Uterus (tissue), 4 donors: ENCODE results near the gene SEC24D. TPM values are rescaled to one million over a fixed set of nuclear protein-coding genes. Genes with fewer than 3 reads are reported as not detected.
"Not testable (repeated sequence)": the region's sequence is repeated elsewhere in the genome, so short reads cannot be mapped to it uniquely, and the experiment has no call there.

Experiments used
- DNase-seq, 2 donors: peaks; one replicate each; pipeline ENCODE4 v3.0.0-alpha.2; 2019 to 2020
- H3K27ac ChIP-seq, 2 donors: fragments of 200-600 bp; sonication (generic); 1 replicate in 1 of 2; 2 replicates in 1 of 2; pipeline ENCODE4 v1.5.1; 2016 to 2018
- H3K27me3 ChIP-seq, 2 donors: fragments of 200-600 bp; sonication (generic); one replicate each; pipeline ENCODE4 v1.5.1; 2018 to 2019; ENCODE audit warnings: control low read depth in 1 of 2
- H3K36me3 ChIP-seq, 2 donors: fragments of 200-600 bp; sonication (generic); one replicate each; pipeline ENCODE4 v1.5.1; 2019; ENCODE audit warnings: control low read depth in 1 of 2
- H3K4me1 ChIP-seq, 2 donors: fragments of 200-600 bp; sonication (generic); one replicate each; pipeline ENCODE4 v1.5.1; 2018 to 2019; ENCODE audit warnings: control low read depth in 1 of 2
- H3K4me3 ChIP-seq, 2 donors: fragments of 200-600 bp; sonication (generic); 1 replicate in 1 of 2; 2 replicates in 1 of 2; pipeline ENCODE4 v1.5.1; 2018 to 2019; ENCODE audit warnings: mild to moderate bottlenecking in 1 of 2
- H3K9me3 ChIP-seq, 2 donors: fragments of 200-600 bp; sonication (generic); one replicate each; pipeline ENCODE4 v1.5.1; 2019; ENCODE audit warnings: control low read depth in 1 of 2
- POLR2A ChIP-seq, 2 donors: fragments of 450-650 bp; IDR thresholded peaks; one replicate each; pipeline ENCODE4 v1.6.1; 2016; ENCODE audit warnings: antibody characterized with exemption in 2 of 2, mild to moderate bottlenecking in 1 of 2, moderate library complexity in 1 of 2
- intact Hi-C: fragments of 100-400 bp; cut with DNase I; formaldehyde crosslinking; loops from one replicate; pipeline ENCODE4 v1.15.1; 2023; ENCODE audit warnings: low total_unique reads
- total RNA-seq, 4 donors: library from RNA; depleted of rRNA in 3 of 4; stranded (reverse); fragments of >200 nt in 3 of 4; gene quantifications; one replicate each; pipeline versions ENCODE4 v1.1.0 to v1.2.4, GENCODE V29; 2014 to 2023
- TF ChIP-seq, protein P1 (sequence below), 4 experiments: fragments of 200-600 bp in 2 of 4; fragments of 450-650 bp in 2 of 4; sonication (generic) in 2 of 4; IDR thresholded peaks; one replicate each; pipeline ENCODE4 v1.5.1; 2016 to 2019; ENCODE audit warnings: antibody characterized with exemption in 4 of 4, mild to moderate bottlenecking in 2 of 4, moderate library complexity in 1 of 4
- donor health status: DM: yes; HTN: yes; CAD: no.

SEC24D gene
- total RNA-seq, 4 donors from 2014 or later, result 26.1 to 107 (median 61.0) TPM

DNA sequence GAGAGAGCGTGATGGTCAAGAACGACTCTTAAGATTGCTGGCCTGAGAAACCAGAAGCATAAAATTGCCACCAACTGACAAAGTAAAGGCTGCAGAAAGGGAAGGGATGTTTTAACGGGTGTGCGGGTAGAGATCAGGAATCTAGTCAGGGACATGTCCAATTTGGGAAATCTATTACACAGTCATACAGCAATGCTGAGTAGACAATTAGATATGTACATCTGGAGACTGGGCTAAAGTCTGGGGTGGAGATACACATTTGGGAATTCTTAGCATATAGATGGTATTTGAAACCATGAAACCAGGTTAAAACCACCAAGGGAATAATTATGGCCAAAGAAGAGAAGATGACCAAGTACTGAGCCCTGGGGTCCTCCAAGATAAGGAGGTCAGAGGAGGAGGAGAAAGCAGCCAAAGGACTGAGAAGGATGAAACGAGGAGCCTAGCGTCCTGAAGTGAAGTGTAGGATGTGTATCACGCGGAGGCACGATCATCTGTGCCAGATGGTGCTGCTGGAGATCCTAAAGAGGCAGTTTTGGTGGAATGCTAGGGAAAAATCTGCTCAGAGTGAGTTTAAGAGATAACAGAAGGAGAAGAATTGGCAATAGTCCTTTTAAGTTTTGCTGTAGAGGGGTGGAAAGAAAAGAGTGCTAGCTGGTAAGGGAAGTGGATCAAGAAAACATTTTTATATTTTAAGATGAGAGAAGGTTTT lies 36.5 kb downstream of the SEC24D start:
- no peak for TF ChIP-seq POLR2A (IDR thresholded peaks at IDR 0.05)
- TF ChIP-seq, protein P1, sequence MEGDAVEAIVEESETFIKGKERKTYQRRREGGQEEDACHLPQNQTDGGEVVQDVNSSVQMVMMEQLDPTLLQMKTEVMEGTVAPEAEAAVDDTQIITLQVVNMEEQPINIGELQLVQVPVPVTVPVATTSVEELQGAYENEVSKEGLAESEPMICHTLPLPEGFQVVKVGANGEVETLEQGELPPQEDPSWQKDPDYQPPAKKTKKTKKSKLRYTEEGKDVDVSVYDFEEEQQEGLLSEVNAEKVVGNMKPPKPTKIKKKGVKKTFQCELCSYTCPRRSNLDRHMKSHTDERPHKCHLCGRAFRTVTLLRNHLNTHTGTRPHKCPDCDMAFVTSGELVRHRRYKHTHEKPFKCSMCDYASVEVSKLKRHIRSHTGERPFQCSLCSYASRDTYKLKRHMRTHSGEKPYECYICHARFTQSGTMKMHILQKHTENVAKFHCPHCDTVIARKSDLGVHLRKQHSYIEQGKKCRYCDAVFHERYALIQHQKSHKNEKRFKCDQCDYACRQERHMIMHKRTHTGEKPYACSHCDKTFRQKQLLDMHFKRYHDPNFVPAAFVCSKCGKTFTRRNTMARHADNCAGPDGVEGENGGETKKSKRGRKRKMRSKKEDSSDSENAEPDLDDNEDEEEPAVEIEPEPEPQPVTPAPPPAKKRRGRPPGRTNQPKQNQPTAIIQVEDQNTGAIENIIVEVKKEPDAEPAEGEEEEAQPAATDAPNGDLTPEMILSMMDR (IDR thresholded peaks at IDR 0.05), result no peak
- Histone ChIP-seq H3K27me3 (no peaks in the 10 kb centered on the region), H3K4me3 (no peak overlapping the region), H3K27ac (peak overlapping the region in 1 of 2 donors; percentile 48), H3K36me3 (no peaks in the 10 kb centered on the region), H3K9me3 (no peaks in the 10 kb centered on the region), H3K4me1 (no peaks in the 10 kb centered on the region)
- no peak for DNase-seq
- intact Hi-C loops, result no loop called here

GRCh38 chr4:118798658-118799057 lies 37.3 kb downstream of the SEC24D start:
- DNase-seq, result no peak
- H3K4me3 ChIP-seq, result no peak overlapping the region
- H3K9me3 ChIP-seq, result no peaks in the 10 kb centered on the region
- no peaks in the 10 kb centered on the region for H3K4me1 ChIP-seq
- TF ChIP-seq, protein P1 (IDR thresholded peaks at IDR 0.05), result no peak
- TF ChIP-seq POLR2A (IDR thresholded peaks at IDR 0.05), result no peak
- H3K36me3 ChIP-seq, result no peaks in the 10 kb centered on the region
- no peaks in the 10 kb centered on the region for H3K27me3 ChIP-seq
- no peak overlapping the region for H3K27ac ChIP-seq
- intact Hi-C loops, result no loop called here

GRCh38 chr4:118797558-118798142 lies 38.3 kb downstream of the SEC24D start:
- Histone ChIP-seq H3K27me3 (no peaks in the 10 kb centered on the region), H3K9me3 (no peaks in the 10 kb centered on the region), H3K4me3 (no peak overlapping the region), H3K4me1 (no peaks in the 10 kb centered on the region), H3K27ac (no peak overlapping the region), H3K36me3 (no peaks in the 10 kb centered on the region)
- no peak for DNase-seq
- intact Hi-C loops, result no loop called here
- TF ChIP-seq, protein P1 (IDR thresholded peaks at IDR 0.05), result no peak
- TF ChIP-seq POLR2A (IDR thresholded peaks at IDR 0.05), result no peak

- DNase-seq, H3K9me3 ChIP-seq, H3K27me3 ChIP-seq, H3K36me3 ChIP-seq, H3K27ac ChIP-seq, H3K4me1 ChIP-seq, intact Hi-C loops, H3K4me3 ChIP-seq: not testable (repeated sequence)
Observed at GRCh38 chr4:118791690-118792446, 44.1 kb downstream of the SEC24D start.

- H3K27me3 ChIP-seq, result no peaks in the 10 kb centered on the region
- H3K4me3 ChIP-seq, result no peak overlapping the region
- no peaks in the 10 kb centered on the region for H3K36me3 ChIP-seq
- no peaks in the 10 kb centered on the region for H3K9me3 ChIP-seq
- intact Hi-C loops, result no loop called here
- peaks cover 0 to 3% of the 10 kb centered on the region in 2 donors for H3K4me1 ChIP-seq
- DNase-seq, result no peak
- no peak for TF ChIP-seq POLR2A (IDR thresholded peaks at IDR 0.05)
- TF ChIP-seq, protein P1 (IDR thresholded peaks at IDR 0.05), result no peak
- H3K27ac ChIP-seq, result peak overlapping the region in 1 of 2 donors; percentile 20
Observed at GRCh38 chr4:118790544-118790943, 45.4 kb downstream of the SEC24D start.
